Activated CD8-positive, alpha-beta memory T cell treated with anti-CD3 and anti-CD28 coated beads for 24 hours (primary cell): ENCODE measurements around the gene COL5A3.
A peak's percentile ranks its signal among the peaks of the same experiment; 100 is the strongest.

Experiments used
- DNase-seq: peaks from one replicate; pipeline ENCODE4 v3.0.0-alpha.2; 2020

Gene COL5A3

GRCh38 chr19:10009714-10010224 lies 535 bp downstream of the COL5A3 start:
- no peak for DNase-seq

GRCh38 chr19:10008184-10008765 lies 2.0 kb downstream of the COL5A3 start:
- no peak for DNase-seq

GRCh38 chr19:10007371-10008183 lies 2.7 kb downstream of the COL5A3 start:
- no peak for DNase-seq

DNA sequence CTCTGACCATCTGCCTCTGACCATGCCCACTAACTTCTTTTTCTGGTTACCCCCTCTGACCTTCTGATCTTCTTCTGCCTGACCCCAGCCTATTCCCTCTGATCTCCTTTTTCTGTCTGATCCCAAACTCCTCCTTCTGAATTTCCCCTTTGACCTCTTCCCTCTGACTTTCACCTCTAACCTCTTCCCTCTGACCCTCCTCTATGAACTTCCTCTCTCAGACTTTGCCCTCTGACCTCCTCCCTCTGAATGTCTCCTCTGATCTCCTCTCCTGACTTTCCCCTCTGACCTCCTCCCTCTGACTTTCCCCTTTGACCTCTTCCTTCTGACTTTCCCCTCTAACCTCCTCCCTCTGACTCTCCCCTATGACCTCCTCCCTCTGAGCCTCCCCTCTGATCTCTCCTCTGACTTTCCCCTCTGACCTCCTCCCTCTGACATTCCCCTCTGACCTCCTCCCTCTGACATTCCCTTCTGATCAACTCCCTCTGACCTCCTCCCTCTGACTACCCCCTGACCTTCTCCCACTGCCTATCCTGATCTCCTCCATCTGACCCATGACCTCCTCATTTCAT lies 3.5 kb downstream of the COL5A3 start:
- DNase-seq: no peak

GRCh38 chr19:10006335-10006708 lies 4.0 kb downstream of the COL5A3 start:
- peak; percentile 57 for DNase-seq

DNA sequence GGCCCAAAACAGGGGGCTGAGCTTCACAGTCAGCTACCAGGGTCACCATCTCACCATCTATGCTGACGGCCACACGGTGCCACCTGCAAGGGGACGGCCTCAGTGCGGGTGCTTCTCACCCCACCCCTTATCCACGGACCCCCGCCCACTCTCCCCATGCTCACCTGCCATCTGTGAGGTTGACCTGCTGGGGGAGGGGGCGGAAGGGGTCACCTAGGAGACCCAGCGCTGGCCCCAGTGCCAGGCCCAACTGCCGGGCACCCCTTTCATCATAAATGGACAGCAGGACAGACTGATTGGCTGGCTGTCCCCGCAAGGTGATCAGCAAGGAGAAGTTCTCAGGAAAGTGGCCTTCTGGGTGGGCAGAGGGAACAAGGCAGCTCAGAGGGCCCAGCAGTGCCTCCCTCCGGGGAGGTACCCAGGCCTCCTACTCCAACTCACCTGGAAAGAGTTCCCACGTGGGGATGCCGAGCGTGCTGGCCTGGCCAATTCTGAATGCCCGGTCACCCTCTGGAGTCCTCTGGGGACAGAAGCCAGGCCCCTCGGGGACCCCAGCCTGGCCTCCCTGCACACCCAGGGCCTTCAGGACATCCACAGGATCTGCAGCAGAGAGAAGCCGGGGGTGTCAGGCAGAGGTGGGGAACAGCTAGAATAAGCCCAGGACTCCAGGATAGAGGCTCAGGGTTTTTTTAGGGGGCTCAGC lies 4.5 kb downstream of the COL5A3 start:
- DNase-seq: peak; percentile 59

DNA sequence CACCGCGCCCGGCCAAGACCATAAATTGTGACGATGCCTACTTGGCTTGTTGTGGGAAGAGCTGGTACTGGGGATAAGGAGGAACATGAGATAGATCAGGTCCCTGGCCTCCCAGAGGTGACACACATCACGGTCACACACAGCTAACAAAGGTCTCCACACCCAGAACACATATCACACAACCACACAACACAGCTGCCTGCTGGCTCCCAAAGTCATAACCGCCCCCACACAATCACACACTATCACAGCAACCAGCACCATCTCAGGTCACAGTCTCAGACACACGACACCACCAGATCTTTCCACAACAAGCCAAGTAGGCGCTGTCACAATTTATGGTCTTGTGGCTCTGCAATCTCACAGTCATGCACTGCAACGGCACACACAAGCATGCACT lies 5.7 kb downstream of the COL5A3 start:
- no peak for DNase-seq

DNA sequence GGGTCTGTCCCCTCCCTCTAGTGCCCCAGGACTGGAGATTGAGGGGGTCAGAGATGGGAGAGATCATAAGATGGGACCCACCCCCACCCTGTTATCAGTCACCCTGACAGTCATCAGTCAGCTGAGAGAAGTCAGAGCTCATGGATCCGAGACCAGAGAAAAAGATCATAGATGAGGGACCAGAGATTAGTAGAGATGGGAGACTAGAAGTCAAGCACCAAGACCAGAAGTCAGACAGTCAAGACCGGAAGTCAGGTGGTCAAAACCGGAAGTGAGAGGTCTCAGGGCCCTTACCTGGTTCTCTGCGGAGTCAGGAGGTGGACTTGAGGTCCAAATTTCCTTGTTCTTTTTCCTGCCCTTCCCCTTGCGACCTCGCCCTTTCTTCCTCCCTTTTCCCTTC lies 7.0 kb downstream of the COL5A3 start:
- no peak for DNase-seq

- DNase-seq: no peak
Measured at GRCh38 chr19:10001899-10002298, 8.4 kb downstream of the COL5A3 start.

GRCh38 chr19:10000171-10000826 lies 10.0 kb downstream of the COL5A3 start:
- peak; percentile 83 for DNase-seq

GRCh38 chr19:9996541-9996940 lies 13.8 kb downstream of the COL5A3 start:
- no peak for DNase-seq

DNA sequence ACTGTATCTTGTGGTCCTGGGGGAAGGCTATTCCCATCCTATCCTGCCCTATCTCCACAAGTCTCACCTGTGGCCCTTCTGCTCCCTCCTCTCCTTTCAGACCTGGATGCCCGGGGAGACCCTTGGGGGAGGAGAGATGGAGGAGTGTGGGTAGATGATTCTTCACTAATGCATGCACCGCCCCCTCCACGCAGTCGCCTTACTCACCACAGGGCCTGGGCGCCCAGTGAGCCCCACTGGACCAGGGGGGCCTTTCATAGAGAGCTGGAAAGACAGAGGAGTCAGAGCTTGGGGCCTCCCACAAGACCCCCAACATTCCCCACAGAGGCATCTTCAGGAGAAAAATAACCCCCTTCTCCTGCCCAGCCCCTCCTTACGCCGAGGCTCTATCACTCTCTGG lies 14.3 kb downstream of the COL5A3 start:
- no peak for DNase-seq

DNA sequence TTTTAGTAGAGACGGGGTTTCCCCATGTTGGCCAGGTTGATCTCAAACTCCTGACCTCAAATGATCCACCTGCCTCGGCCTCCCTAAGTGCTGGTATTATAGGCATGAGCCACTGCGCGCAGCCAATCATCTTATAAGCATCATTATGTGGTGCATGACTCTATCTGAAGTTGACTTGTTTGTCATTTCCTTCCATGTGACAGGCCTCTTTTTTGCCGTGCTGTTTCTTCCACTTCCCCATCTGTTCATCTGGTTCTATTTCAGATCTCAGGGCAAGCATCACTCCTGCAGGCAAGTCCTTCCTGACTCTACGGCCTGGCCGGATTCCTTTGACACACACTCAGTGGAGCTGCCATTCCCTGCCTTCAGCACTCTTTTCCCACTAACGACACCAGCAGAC lies 15.2 kb downstream of the COL5A3 start:
- DNase-seq: no peak

DNA sequence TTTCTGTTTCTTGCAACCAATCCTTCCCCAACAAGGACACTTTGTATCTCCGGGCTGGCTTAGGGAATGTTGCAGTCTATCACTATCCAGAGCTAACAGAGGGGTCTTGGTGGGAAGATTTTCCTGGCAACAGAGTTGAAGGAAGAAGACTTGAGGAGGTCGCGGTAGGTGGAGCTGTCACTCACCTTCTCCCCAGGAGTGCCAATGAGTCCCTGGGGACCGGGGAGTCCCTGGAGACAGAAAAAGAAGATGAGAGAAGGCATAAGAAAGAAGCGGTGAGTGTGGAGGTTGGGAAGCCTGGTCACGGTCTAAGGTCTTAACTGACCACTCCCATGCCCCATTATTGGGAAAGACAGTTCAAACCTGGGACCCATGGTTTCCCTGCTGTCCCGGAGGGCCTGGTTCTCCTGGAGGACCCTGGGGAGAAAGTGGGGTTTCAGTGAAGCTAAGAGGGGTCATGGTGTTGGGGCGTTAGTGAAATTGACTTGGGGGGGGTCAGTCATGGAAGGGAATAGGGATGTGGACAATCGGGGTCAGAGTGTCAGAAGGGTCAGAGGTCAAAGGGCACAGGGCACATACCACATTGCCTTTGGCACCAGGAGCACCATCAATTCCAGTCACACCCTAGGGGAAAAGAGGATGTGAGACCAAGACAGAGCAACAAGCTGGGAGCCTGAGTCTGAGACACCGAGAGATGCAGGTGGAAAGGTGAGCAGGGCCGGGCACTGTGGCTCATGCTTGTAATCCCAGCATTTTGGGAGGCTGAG lies 18.7 kb downstream of the COL5A3 start:
- DNase-seq: no peak

- DNase-seq: no peak
Measured at GRCh38 chr19:9989504-9989903, 20.8 kb downstream of the COL5A3 start.

DNA sequence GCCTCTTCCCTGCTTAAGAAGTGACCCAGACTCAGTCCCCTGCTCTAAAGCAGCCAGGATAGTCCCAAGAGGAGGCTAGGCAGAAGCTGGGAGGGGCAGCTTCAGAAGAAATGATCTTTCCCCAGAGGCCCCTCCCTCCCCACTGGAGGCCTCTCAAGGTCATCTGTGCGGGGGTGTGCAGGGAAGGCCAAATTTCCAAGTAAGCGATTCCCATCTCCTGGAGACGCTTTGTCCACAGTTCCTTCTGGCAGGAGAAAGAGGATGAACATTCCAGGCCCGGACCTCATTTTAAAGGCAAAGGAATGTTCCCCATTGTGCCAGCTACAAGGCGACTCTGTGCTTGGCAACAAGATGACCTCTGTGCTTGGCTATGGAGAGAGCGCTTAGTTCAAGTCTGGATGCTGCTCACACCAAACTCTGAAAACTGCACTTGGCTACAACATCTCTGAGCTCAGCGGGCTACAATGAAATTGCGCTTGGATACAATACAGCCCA lies 23.5 kb downstream of the COL5A3 start:
- no peak for DNase-seq

DNA sequence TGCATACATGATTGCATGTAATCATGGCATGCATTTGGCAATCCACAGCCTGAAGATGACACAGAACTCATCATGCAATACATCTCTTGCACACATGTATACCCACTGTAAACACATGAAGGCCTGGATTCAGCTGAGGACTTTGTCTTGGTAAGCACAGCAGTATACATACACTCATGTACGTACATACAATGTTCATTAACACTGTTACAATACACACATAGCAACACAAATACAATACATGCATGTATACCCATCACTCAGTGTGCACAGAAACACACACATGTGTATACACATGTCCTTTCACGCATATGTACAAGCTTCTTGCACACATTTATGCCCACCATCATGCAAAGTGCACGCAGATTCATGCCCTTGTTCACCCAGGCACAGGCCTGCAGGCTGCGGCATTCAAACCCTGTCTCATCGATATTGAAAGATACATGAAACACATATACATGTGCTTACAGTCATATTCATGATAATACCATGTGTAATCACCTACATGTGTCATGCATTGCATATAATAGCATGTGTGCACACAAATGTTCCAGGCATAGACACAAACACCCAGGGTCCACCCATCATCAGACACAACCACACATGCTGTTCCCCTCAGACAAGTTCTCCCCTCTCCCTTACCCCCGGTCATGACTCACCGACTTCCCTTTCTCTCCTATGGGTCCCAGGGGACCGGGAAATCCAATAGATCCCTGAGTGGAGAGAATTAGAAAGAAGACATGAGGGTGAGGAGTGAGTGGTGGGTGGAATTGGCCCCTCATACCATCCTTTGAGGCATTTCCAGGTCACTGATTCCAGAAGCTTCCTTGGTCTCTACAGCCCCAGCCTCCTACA lies 28.7 kb downstream of the COL5A3 start:
- DNase-seq: no peak

DNA sequence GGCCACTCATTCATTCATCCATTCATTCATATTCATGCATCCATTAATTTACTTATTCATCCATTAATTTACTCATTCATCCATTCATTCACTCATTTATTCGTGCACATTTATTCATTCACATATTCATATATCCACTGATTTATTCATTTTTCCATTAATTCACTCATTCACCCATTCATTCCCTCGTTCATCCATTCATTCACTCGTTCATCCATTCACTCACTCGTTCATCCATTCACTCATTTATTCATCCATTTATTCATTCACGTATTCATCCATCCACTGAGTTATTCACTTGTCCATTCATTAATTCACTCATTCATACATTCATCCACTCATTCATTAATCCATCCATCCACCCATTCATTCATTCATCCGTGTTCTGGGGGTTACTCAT lies 38.2 kb downstream of the COL5A3 start:
- DNase-seq: no peak

DNA sequence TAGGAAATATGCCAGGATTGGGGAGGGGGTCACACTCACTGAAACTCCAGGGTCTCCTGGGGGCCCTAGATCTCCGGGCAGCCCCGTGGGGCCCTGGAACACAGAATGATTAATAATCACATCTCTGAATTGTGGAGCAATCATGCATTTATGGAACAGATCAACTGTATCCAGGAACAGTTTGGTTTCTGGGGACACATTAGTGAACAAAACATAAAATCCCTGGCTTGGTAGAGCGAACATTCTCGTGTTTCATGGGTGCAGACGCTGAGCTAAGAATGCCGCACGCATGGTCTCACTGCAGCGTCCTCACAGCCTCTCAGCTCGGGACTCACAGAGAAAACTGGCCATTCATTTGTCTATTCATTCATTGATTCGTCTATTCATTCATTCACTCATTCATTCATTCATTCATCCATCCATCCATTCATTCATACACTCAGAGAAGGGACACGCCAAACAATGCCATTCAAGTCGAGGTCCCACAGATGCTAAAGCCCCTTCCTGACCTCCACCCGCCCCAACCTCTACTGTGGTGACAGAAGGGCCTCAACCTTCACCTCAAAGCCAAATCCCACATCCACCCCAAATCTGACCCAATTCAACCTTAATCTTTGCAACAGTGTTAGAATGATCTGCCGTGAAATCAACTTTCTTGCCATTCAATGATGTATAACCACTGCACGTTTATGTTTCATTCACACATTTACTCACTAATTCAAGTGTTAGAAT lies 39.0 kb downstream of the COL5A3 start:
- DNase-seq: no peak

GRCh38 chr19:9970481-9970880 lies 39.8 kb downstream of the COL5A3 start:
- DNase-seq: no peak

DNA sequence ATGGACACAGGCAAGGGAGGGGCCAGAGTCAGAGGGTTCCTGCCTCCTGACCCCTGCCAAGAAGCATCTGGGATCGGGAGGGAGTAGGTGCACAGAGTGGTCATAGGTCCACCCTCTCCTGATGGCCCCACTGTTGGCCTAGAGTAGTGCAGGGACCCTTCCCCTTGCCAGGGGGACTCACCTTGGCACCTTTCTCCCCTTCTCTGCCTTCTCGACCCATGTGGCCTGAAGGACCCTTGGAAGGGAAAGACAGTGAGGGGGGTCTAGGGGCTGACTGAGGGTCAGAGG lies 40.7 kb downstream of the COL5A3 start:
- no peak for DNase-seq
